Left ventricle myocardium inferior (tissue), 1 donor: ENCODE data around the gene CLDN7. TPM values are rescaled to one million over a fixed set of nuclear protein-coding genes. Genes with fewer than 3 reads are reported as not detected.
A peak's percentile ranks its signal among the peaks of the same experiment; 100 is the strongest.

ENCODE experiments used
- DNase-seq: peaks from one replicate; pipeline ENCODE4 v3.0.0-alpha.2; 2020
- H3K27ac ChIP-seq: fragments of 200-600 bp; replicated peaks from 2 replicates; pipeline ENCODE4 v1.8.0; 2021
- H3K27me3 ChIP-seq: fragments of 200-600 bp; 2 replicates; pipeline ENCODE4 v1.8.0; 2021; ENCODE audit warnings: low read depth
- H3K36me3 ChIP-seq: fragments of 200-600 bp; 2 replicates; pipeline ENCODE4 v1.8.0; 2021
- H3K4me1 ChIP-seq: fragments of 200-600 bp; 2 replicates; pipeline ENCODE4 v1.8.0; 2021
- H3K4me3 ChIP-seq: fragments of 200-600 bp; 2 replicates; pipeline ENCODE4 v1.8.0; 2021; ENCODE audit warnings: mild to moderate bottlenecking, moderate library complexity
- H3K9me3 ChIP-seq: fragments of 200-600 bp; replicated peaks from 2 replicates; pipeline ENCODE4 v1.8.0; 2021
- intact Hi-C: fragments of 100-400 bp; cut with micrococcal nuclease; formaldehyde crosslinking; loops from one replicate; pipeline ENCODE4 v1.11.0; 2022
- total RNA-seq: library from RNA; stranded (reverse); fragmentation: NEBNext Ultra II Directional; extraction: Animal tissue kit (Norgen Biotek cat#: 25700); gene quantifications from one replicate; pipeline ENCODE4 v1.2.1, GENCODE V29; 2021
- TF ChIP-seq, protein P1 (sequence below): fragments of 200-600 bp; IDR thresholded peaks from 2 replicates; pipeline ENCODE4 v1.8.0; 2021; ENCODE audit warnings: antibody characterized with exemption, mild to moderate bottlenecking, borderline replicate concordance
- donor health status: DM: no; HTN: yes; CAD: no; lungs with severe emphysema.

The CLDN7 gene
- total RNA-seq, 1 donor from 2014 or later, result 1.6 TPM

DNA sequence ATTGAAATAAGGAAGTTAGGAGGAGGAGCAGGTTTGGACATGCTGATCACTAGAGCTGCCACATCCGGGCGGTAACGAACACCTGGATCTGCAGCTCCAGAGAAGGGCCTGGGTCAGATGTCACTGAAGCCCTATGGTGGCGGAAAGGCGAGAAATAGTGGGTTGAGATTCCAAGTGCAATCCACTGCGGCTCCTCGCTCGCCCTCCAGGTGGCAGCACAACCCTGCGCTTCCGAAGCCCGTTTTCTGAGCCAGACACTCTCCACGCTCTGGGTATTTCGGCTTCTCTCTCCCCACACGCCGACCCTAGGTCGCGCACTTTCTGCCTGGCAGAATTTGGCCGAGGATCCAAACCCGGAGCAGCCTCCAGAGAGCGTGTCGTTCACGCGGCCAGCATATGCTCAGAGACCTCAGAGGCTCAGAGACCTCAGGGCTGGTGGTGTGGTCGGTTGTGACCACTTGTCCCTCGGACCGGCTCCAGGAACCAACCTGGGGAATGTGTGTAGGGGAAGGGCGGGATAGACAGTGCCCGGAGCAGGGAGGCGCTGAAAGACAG lies 18.3 kb upstream of the CLDN7 start:
- TF ChIP-seq, protein P1, sequence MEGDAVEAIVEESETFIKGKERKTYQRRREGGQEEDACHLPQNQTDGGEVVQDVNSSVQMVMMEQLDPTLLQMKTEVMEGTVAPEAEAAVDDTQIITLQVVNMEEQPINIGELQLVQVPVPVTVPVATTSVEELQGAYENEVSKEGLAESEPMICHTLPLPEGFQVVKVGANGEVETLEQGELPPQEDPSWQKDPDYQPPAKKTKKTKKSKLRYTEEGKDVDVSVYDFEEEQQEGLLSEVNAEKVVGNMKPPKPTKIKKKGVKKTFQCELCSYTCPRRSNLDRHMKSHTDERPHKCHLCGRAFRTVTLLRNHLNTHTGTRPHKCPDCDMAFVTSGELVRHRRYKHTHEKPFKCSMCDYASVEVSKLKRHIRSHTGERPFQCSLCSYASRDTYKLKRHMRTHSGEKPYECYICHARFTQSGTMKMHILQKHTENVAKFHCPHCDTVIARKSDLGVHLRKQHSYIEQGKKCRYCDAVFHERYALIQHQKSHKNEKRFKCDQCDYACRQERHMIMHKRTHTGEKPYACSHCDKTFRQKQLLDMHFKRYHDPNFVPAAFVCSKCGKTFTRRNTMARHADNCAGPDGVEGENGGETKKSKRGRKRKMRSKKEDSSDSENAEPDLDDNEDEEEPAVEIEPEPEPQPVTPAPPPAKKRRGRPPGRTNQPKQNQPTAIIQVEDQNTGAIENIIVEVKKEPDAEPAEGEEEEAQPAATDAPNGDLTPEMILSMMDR, result peak; percentile 98
- peaks cover 38% of the 10 kb centered on the region for H3K27me3 ChIP-seq
- peaks cover 22% of the 10 kb centered on the region for H3K36me3 ChIP-seq
- H3K4me1 ChIP-seq, result peaks cover 54% of the 10 kb centered on the region
- intact Hi-C loops, result no loop called here
- DNase-seq, result peak; percentile 85
- H3K9me3 ChIP-seq, result no peaks in the 10 kb centered on the region
- H3K4me3 ChIP-seq, result peak overlapping the region; percentile 76
- peak overlapping the region; percentile 95 for H3K27ac ChIP-seq

DNA sequence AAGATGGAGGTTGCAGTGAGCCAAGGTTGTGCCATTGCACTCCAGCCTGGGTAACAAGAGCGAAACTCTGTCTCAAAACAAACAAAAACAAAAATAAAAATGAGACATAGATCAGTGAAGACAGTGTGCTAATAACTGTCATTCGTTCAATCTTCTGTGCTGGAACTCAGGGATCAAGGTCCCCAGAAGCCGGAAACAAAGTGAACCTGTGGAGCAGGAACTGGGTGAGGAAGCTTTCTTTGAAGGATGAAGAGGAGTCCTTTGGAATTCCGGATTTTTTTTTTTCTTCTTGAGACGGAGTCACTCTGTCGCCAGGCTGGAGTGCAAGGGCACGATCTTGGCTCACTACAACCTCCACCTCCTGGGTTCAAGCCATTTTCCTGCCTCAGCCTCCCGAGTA lies 17.2 kb upstream of the CLDN7 start:
- TF ChIP-seq, protein P1, result no peak

GRCh38 chr17:7266784-7267183 lies 4.5 kb upstream of the CLDN7 start:
- Histone ChIP-seq H3K27ac (no peak overlapping the region), H3K4me1 (peaks cover 19% of the 10 kb centered on the region), H3K36me3 (no peaks in the 10 kb centered on the region), H3K9me3 (no peaks in the 10 kb centered on the region), H3K27me3 (peaks cover 94% of the 10 kb centered on the region), H3K4me3 (no peak overlapping the region)
- no peak for DNase-seq
- TF ChIP-seq, protein P1, result no peak
- intact Hi-C loops, result no loop called here

More for the DNA sequence above, 17.2 kb upstream of the CLDN7 start:
- Histone ChIP-seq H3K27me3 (peaks cover 31% of the 10 kb centered on the region), H3K36me3 (peaks cover 10% of the 10 kb centered on the region), H3K4me1 (peaks cover 42% of the 10 kb centered on the region), H3K9me3 (no peaks in the 10 kb centered on the region), H3K4me3 (no peak overlapping the region), H3K27ac (no peak overlapping the region)
- no peak for DNase-seq
- intact Hi-C loops, result loop anchor here (10.0 kb wide), 1 partner anchor 65 kb away; no protein-coding TSS in a partner anchor

- intact Hi-C loops, result no loop called here
- no peak for DNase-seq
These were observed 1.5 kb upstream of the CLDN7 start for GRCh38 chr17:7263801-7264078.

DNA sequence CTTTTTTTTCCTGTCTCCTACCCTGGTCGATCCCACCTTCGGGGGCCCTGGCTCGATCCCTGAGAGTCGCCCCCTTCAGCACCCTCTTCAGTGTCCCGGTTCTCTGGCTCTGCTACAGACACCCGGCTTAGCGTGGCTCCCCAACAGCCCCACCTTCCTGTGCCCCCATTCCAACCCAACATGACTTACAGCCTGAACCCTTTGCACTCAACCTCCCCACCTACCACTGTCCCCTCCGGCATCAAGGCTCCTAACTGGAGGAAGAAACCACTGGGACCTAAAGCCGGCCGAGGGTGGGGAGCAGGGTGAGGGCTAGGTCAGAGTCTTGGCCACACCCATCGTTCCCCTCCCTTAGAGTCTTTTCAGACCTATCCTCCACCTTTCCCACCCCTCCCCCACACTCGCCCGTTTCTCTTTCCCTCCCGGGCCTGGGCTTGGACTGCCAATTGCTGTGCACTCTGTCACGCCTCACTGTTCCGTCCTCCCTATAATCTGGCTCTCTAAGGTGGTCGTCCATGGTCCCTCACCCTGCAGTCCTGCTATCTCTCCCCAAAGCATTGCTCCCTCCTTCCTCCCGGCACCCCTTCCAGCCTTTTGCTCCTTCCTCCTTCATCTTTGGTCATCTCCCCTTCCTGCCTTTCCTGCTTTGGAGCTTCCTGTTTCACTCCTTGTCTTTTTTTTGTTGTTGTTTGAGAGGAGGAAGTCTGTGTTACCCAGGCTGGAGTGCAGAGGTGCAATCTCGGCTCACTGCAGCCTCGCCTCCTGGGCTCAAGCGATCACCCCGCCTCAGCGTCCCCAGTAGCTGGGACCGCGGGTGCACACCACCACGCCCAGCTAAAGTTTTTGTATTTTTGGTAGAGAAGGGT lies 890 bp upstream of the CLDN7 start:
- Histone ChIP-seq H3K4me3 (peak overlapping the region; percentile 68), H3K27me3 (peaks cover 76% of the 10 kb centered on the region), H3K9me3 (no peaks in the 10 kb centered on the region), H3K27ac (no peak overlapping the region), H3K36me3 (peaks cover 13% of the 10 kb centered on the region), H3K4me1 (peaks cover 33% of the 10 kb centered on the region)
- intact Hi-C loops, result no loop called here
- TF ChIP-seq, protein P1, result no peak
- no peak for DNase-seq

More at GRCh38 chr17:7263801-7264078, 1.5 kb upstream of the CLDN7 start:
- Histone ChIP-seq H3K4me1 (peaks cover 33% of the 10 kb centered on the region), H3K27me3 (peaks cover 81% of the 10 kb centered on the region), H3K36me3 (peaks cover 7% of the 10 kb centered on the region), H3K4me3 (peak overlapping the region; percentile 68), H3K9me3 (no peaks in the 10 kb centered on the region), H3K27ac (no peak overlapping the region)
- TF ChIP-seq, protein P1, result no peak
